B cell (primary cell): ENCODE measurements around the gene BHLHE23. TPM values are rescaled to one million over a fixed set of nuclear protein-coding genes. Genes with fewer than 3 reads are reported as not detected.

Source experiments
- ATAC-seq: fragments of 200-7000 bp; cut with Tn5 transposase; one replicate; pipeline ENCODE4 v1.10.0; 2021; ENCODE audit warnings: low read depth, mild to moderate bottlenecking, moderate number of reproducible peaks, moderate library complexity
- CTCF ChIA-PET: fragments of 350-600 bp; sonication (Branson Sonifier 250); formaldehyde crosslinking; loops from one replicate; lab custom pipeline; 2021; ENCODE audit warnings: antibody characterized with exemption, inconsistent platforms; lab: Charles Lee
- POLR2A ChIA-PET: fragments of 350-600 bp; sonication (Branson Sonifier 250); formaldehyde crosslinking; loops from one replicate; lab custom pipeline; 2021; ENCODE audit warnings: antibody characterized with exemption; lab: Charles Lee
- DNase-seq: peaks from one replicate; pipeline ENCODE4 v3.0.0; 2013
- H2AFZ ChIP-seq: 2 replicates; pipeline ENCODE4 v1.6.1; 2012; ENCODE audit warnings: mild to moderate bottlenecking, low read depth, low read length; ENCODE audit not compliant: insufficient read depth, poor library complexity, severe bottlenecking
- H3K27ac ChIP-seq, 2 donors: 1 replicate in 1 of 2; 2 replicates in 1 of 2; pipeline ENCODE4 v1.5.1; 2012 to 2013; ENCODE audit warnings: low read length in 2 of 2, mild to moderate bottlenecking in 2 of 2, moderate library complexity in 1 of 2
- H3K27me3 ChIP-seq, 4 experiments: fragments of 200-600 bp in 1 of 4; sonication (generic) in 1 of 4; replicated peaks in 1 of 4; 1 replicate in 2 of 4; 2 replicates in 2 of 4; pipeline versions ENCODE4 v1.6.1 to v1.7.0; 2013 to 2016; ENCODE audit warnings: low read length in 3 of 4, mild to moderate bottlenecking in 2 of 4, mixed read lengths in 1 of 4, moderate library complexity in 1 of 4; ENCODE audit not compliant: insufficient read depth in 4 of 4, control insufficient read depth in 3 of 4; ENCODE audit errors: control extremely low read depth in 1 of 4
- H3K36me3 ChIP-seq, 2 experiments: replicated peaks in 1 of 2; 1 replicate in 1 of 2; 2 replicates in 1 of 2; pipeline versions ENCODE4 v1.6.1 to v1.7.1; 2013; ENCODE audit warnings: low read length in 1 of 2; ENCODE audit not compliant: insufficient read depth in 2 of 2, control insufficient read depth in 1 of 2; ENCODE audit errors: control extremely low read depth in 1 of 2, extremely low read depth in 1 of 2
- H3K4me1 ChIP-seq, 2 donors: fragments of 200-600 bp in 1 of 2; sonication (generic) in 1 of 2; 1 replicate in 1 of 2; 2 replicates in 1 of 2; pipeline versions ENCODE4 v1.5.1 to v1.6.1; 2013 to 2017; ENCODE audit warnings: low read length in 2 of 2; ENCODE audit not compliant: control insufficient read depth in 2 of 2, insufficient read depth in 2 of 2
- H3K4me2 ChIP-seq: replicated peaks from 2 replicates; pipeline ENCODE3; 2012; ENCODE audit warnings: mild to moderate bottlenecking, low read depth, low read length; ENCODE audit not compliant: poor library complexity, severe bottlenecking
- H3K4me3 ChIP-seq, 5 experiments: fragments of 200-600 bp in 1 of 5; sonication (generic) in 1 of 5; 1 replicate in 3 of 5; 2 replicates in 2 of 5; pipeline versions ENCODE4 v1.5.1 to v1.7.0; 2011 to 2016; ENCODE audit warnings: low read length in 4 of 5, mild to moderate bottlenecking in 4 of 5, low read depth in 2 of 5, control low read depth in 1 of 5, moderate library complexity in 1 of 5; ENCODE audit not compliant: insufficient read depth in 1 of 5; ENCODE audit errors: control extremely low read depth in 1 of 5, extremely low read depth in 1 of 5
- H3K79me2 ChIP-seq: fragments of 200-600 bp; sonication (generic); one replicate; pipeline ENCODE4 v1.6.0; 2016; ENCODE audit warnings: low read length; ENCODE audit not compliant: control insufficient read depth, insufficient read depth
- H3K9ac ChIP-seq: fragments of 200-600 bp; sonication (generic); 2 replicates; pipeline ENCODE4 v1.6.1; 2017; ENCODE audit warnings: mild to moderate bottlenecking, low read length, moderate library complexity
- H3K9me3 ChIP-seq, 3 donors: one replicate each; pipeline versions ENCODE4 v1.6.1 to v1.7.1; 2013; ENCODE audit warnings: low read length in 2 of 3; ENCODE audit not compliant: control insufficient read depth in 2 of 3, insufficient read depth in 1 of 3; ENCODE audit errors: control extremely low read depth in 1 of 3
- H4K20me1 ChIP-seq: 2 replicates; pipeline ENCODE4 v1.6.0; 2012; ENCODE audit warnings: mild to moderate bottlenecking, low read length; ENCODE audit not compliant: insufficient read depth, control insufficient read depth, poor library complexity, severe bottlenecking
- H3K27ac Mint-ChIP-seq: one replicate; pipeline ENCODE4 v1.8.0; 2021; ENCODE audit warnings: mixed read lengths
- H3K27me3 Mint-ChIP-seq: one replicate; pipeline ENCODE4 v1.8.0; 2021; ENCODE audit warnings: mixed read lengths
- H3K4me1 Mint-ChIP-seq: one replicate; pipeline ENCODE4 v1.8.0; 2021; ENCODE audit warnings: mixed read lengths
- H3K4me3 Mint-ChIP-seq: one replicate; pipeline ENCODE4 v1.8.0; 2021; ENCODE audit warnings: mixed read lengths
- H3K9me3 Mint-ChIP-seq: one replicate; pipeline ENCODE4 v1.8.0; 2022; ENCODE audit warnings: mixed read lengths; ENCODE audit not compliant: insufficient read depth
- EZH2 ChIP-seq: IDR thresholded peaks from 2 replicates; pipeline ENCODE4 v1.6.1; 2012; ENCODE audit warnings: borderline replicate concordance, low read depth, mild to moderate bottlenecking, moderate library complexity, low read length; ENCODE audit not compliant: insufficient read depth, poor library complexity, severe bottlenecking
- WGBS: methylation state at CpG from one replicate; pipeline ENCODE4 v1.1.5; 2013; ENCODE audit warnings: missing lambda C conversion rate; ENCODE audit not compliant: insufficient coverage; 5-methylcytosine and 5-hydroxymethylcytosine counted together
- intact Hi-C: fragments of 100-400 bp; cut with micrococcal nuclease; formaldehyde crosslinking; loops from one replicate; pipeline ENCODE4 v1.10.0; 2022
- polyA plus RNA-seq: library from polyadenylated mRNA; depleted of rRNA; stranded (reverse); fragments of >200 nt; gene quantifications from 2 replicates; pipeline ENCODE4 v1.2.3, GENCODE V29; 2012
- total RNA-seq, 2 donors: library from RNA; stranded (reverse); fragments of 120-200 nt in 1 of 2; gene quantifications; 1 replicate in 1 of 2; 2 replicates in 1 of 2; pipeline versions ENCODE4 v1.2.3 to v1.2.4, GENCODE V29; 2013 to 2022
- TF ChIP-seq, protein P1 (sequence below): fragments of 200-600 bp; IDR thresholded peaks from one replicate; pipeline ENCODE4 v1.8.0; 2022; ENCODE audit warnings: antibody characterized with exemption, mild to moderate bottlenecking

Gene BHLHE23
- total and polyA plus RNA-seq, 2 donors (not counting 1 experiment from before 2014, with no cell fraction given) = not detected

DNA sequence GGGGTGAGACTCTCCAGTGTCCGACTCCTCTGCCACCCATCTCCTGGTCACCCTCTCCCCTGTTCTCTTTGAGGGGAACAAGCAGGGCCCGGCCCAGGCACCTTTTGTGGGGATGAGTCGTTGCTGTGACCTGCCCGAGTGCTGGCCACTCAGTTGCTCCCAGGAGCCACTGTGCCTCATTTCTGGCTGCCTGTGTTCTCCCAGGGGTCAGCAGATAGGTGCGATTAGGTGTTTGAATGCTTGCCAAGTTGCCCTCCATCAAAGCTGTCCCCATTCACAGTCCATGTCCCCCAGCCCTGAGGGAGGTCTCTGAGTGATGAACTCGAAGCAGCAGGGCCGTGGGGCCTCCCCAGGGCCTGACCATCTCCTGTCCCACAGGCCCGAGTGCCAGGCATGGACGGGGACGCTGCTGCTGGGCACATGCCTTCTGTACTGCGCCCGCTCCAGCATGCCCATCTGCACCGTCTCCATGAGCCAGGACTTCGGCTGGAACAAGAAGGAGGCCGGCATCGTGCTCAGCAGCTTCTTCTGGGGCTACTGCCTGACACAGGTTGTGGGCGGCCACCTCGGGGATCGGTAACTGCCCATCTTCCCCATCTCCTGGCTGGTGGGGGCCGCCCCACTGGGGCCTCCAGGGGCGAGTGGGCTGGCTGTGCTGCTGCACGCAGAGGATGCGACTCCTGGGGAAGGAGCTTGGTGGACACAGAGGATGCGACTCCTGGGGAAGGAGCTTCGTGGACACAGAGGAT, 50.2 kb downstream of the BHLHE23 start:
- Mint-ChIP-seq H3K27ac (no peak overlapping the region), H3K9me3 (no peaks in the 10 kb centered on the region), H3K27me3 (no peaks in the 10 kb centered on the region), H3K4me1 (peaks cover 50% of the 10 kb centered on the region), H3K4me3 (no peak overlapping the region)
- TF ChIP-seq EZH2 = no peak
- TF ChIP-seq, protein P1, sequence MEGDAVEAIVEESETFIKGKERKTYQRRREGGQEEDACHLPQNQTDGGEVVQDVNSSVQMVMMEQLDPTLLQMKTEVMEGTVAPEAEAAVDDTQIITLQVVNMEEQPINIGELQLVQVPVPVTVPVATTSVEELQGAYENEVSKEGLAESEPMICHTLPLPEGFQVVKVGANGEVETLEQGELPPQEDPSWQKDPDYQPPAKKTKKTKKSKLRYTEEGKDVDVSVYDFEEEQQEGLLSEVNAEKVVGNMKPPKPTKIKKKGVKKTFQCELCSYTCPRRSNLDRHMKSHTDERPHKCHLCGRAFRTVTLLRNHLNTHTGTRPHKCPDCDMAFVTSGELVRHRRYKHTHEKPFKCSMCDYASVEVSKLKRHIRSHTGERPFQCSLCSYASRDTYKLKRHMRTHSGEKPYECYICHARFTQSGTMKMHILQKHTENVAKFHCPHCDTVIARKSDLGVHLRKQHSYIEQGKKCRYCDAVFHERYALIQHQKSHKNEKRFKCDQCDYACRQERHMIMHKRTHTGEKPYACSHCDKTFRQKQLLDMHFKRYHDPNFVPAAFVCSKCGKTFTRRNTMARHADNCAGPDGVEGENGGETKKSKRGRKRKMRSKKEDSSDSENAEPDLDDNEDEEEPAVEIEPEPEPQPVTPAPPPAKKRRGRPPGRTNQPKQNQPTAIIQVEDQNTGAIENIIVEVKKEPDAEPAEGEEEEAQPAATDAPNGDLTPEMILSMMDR = no peak
- ChIA-PET POLR2A (no interaction called here), CTCF (no interaction called here)
- Histone ChIP-seq H3K4me1 (peaks cover 36 to 55% of the 10 kb centered on the region in 2 donors), H3K79me2 (peaks cover 70% of the 10 kb centered on the region), H3K4me2 (no peak overlapping the region), H4K20me1 (peaks cover 45% of the 10 kb centered on the region), H3K36me3 (peaks cover 0 to 27% of the 10 kb centered on the region in 2 experiments), H3K27ac (no peak overlapping the region), H2AFZ (no peak overlapping the region), H3K27me3 (no peaks in the 10 kb centered on the region), H3K4me3 (no peak overlapping the region), H3K9me3 (no peaks in the 10 kb centered on the region), H3K9ac (no peak overlapping the region)
- ATAC-seq (no peak), DNase-seq (no peak)
- 96% methylated on average over 24 of the region's 25 CpGs for WGBS
- intact Hi-C loops = loop anchor here (10.0 kb wide), 3 partner anchors 48 to 938 kb away; partner anchors contain the start of genes BHLHE23, DNAJC5 and MRGBP

Other genes with a start within 250 kb of the BHLHE23 start
- 17.5 and 18.2 TPM in 2 replicates for gene MRGBP, start 210.5 kb downstream of the BHLHE23 start, total RNA-seq
- gene MRGBP, start 210.5 kb downstream of the BHLHE23 start, polyA plus RNA-seq = 8.1 and 10.6 TPM in 2 replicates
- gene OGFR, start 202.1 kb downstream of the BHLHE23 start, total RNA-seq = 99.3 and 102 TPM in 2 replicates
- gene OGFR, start 202.1 kb downstream of the BHLHE23 start, polyA plus RNA-seq = 71.7 and 73.3 TPM in 2 replicates
- 96.3 and 98.6 TPM in 2 replicates for gene COL9A3, start 189.9 kb downstream of the BHLHE23 start, total RNA-seq
- gene COL9A3, start 189.9 kb downstream of the BHLHE23 start, polyA plus RNA-seq = 10.7 and 30.8 TPM in 2 replicates
- 15.7 and 16.2 TPM in 2 replicates for gene TCFL5, start 145.1 kb downstream of the BHLHE23 start, total RNA-seq
- gene TCFL5, start 145.1 kb downstream of the BHLHE23 start, polyA plus RNA-seq = 2.0 and 2.6 TPM in 2 replicates
- gene DIDO1, start 80.5 kb downstream of the BHLHE23 start, total RNA-seq = 124 and 128 TPM in 2 replicates
- 48.5 and 57.6 TPM in 2 replicates for gene DIDO1, start 80.5 kb downstream of the BHLHE23 start, polyA plus RNA-seq
- 44.1 and 47.4 TPM in 2 replicates for gene GID8, start 68.8 kb downstream of the BHLHE23 start, total RNA-seq
- 12.4 and 18.4 TPM in 2 replicates for gene GID8, start 68.8 kb downstream of the BHLHE23 start, polyA plus RNA-seq
- gene SLC17A9, start 54.3 kb downstream of the BHLHE23 start, total RNA-seq = 33.0 and 44.6 TPM in 2 replicates
- 141 and 195 TPM in 2 replicates for gene SLC17A9, start 54.3 kb downstream of the BHLHE23 start, polyA plus RNA-seq
- gene YTHDF1, start 209.2 kb upstream of the BHLHE23 start, total RNA-seq = 40.2 and 40.5 TPM in 2 replicates
- gene YTHDF1, start 209.2 kb upstream of the BHLHE23 start, polyA plus RNA-seq = 25.3 and 49.8 TPM in 2 replicates
- not detected in 2 replicates for gene BIRC7, start 228.9 kb upstream of the BHLHE23 start, total RNA-seq
- 0.12 TPM in 1 of 2 replicates, not detected in the other for gene BIRC7, start 228.9 kb upstream of the BHLHE23 start, polyA plus RNA-seq
- not detected in 2 replicates for gene NKAIN4, start 247.5 kb upstream of the BHLHE23 start, total RNA-seq
- gene NKAIN4, start 247.5 kb upstream of the BHLHE23 start, polyA plus RNA-seq = not detected in 2 replicates